HG03520 (cell line): ENCODE results near the gene FOXP1.

ENCODE experiments used
- ATAC-seq: cut with Tn5 transposase; IDR thresholded peaks from one replicate; pipeline ENCODE4 v1.9.1; 2021; ENCODE audit warnings: mild to moderate bottlenecking, moderate library complexity; ENCODE audit not compliant: unreplicated experiment

Gene FOXP1

GRCh38 chr3:71072287-71072686 is 511.2 kb downstream of the FOXP1 start:
- ATAC-seq = no peak

GRCh38 chr3:71070497-71071463 is 512.7 kb downstream of the FOXP1 start:
- no peak for ATAC-seq

GRCh38 chr3:71069797-71070196 is 513.7 kb downstream of the FOXP1 start:
- no peak for ATAC-seq

DNA sequence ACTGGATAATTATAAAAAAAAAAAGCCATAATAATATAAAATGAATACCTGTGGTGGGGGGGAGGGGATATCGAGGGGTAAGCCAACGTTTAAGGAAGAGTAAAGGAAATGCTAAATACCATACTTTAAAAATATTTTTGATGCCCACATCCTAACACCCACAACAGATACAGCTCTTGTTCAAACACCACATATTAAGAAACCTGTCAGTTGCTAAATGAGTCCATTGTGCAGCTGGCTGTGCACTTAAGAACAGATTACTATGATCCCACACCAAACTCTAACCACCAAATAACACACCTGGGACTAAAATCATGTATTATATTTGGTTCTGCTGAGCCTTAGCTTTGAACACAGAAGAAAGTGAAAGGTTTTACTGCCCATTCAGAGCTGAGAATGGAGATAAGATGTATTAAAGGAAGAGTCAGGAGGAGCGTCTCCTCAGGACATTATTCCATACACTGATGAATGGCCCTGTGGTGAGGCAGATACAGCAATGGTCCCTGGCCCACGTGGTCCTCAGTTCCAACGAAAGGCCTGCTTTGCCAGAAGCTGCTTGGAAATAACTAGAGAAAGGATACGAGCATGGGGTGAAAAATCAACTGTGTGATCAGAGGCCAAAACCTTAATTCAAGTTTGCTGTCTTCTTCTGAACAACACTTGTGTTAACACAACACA is 515.4 kb downstream of the FOXP1 start:
- ATAC-seq = no peak

DNA sequence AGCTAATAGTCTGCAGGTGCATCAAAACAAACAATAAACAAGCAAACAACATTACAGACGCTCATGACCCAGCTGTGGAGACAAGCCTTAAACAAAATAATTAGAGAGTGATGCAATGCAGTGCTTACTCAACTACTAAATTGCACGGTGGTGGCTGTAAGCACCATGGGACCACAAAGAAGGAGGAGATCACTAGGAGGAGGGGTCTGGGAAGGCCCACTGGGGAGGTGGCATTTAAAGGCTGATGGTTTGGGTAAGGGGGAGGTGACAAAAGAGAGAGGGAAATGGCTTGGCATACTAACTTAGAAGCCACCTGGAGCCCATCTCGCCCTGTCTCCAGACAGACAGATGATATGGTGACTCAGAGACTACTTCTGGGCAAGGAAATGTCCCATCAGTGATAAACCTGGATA is 516.7 kb downstream of the FOXP1 start:
- no peak for ATAC-seq

DNA sequence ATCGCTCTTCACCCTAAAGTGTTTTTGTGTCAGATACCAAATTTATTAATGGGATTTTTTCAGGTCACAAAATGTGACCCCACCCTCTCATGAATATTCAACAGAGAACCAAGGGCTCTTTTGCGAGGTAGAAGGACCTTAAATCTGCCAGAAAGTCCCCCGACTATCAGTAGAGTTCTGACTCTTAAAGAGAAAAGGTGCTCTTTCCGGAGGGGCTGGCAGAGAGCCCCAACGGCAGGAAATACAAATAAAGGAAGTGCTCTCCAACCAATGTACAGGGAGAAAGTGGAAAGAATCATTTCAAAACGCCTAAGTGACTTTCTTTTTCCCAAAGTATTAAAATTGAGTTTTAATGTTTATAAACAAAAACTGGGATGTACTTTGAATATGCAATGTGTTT is 517.2 kb downstream of the FOXP1 start:
- ATAC-seq = no peak

DNA sequence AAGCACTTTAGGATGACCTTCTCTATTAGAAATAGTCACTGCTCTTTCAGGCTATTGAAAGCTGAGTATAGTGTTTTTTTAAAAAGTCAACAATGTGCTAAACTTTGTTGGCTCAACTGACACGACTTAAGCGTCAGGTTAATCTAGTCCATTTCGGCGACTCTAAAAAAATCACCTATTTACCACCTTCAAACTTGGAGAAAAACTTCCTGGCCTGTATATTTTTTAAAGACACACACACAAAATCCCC is 517.8 kb downstream of the FOXP1 start:
- ATAC-seq = no peak

- ATAC-seq = no peak
Observed at GRCh38 chr3:71064956-71065763, 518.4 kb downstream of the FOXP1 start.

- ATAC-seq = no peak
Observed at GRCh38 chr3:71064291-71064955, 519.1 kb downstream of the FOXP1 start.

- ATAC-seq = no peak
Observed at GRCh38 chr3:71063773-71064290, 519.7 kb downstream of the FOXP1 start.

DNA sequence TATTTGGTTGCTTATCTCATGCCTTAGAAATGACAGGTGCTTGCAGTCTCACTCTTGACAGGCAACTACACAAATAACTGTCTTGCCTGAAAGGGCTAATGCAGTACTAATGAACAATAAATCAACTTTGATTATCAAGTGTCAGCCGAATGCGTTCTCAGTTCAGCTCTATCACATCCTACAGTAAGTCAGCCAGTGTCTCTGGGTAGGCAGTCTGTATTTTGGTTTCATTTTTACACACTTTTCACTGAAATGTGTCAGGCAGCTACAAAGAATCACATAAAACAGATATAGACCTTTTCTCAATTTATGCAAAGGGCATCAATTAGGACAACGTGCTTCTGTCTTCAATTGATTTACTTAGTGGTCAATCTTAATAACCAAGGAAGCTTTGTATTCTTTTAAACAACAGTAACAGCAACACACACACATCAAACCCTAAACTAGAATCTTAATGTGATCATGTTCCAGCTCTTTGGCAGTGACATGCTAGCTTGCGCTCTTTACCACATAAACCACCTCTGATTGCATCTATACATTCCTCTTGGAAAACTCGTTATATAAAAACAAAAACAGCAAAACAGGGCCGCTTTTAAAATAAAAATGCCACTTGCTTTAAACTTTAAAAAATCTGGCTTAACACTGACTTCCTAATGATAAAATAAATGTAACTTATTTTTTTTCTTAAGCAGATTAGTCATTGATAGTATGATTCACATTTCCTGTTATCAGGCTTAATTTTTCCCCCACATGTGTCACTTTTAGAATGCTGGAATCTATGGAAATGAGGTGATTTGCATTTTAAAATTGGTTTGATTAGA is 520.4 kb downstream of the FOXP1 start:
- ATAC-seq = no peak

DNA sequence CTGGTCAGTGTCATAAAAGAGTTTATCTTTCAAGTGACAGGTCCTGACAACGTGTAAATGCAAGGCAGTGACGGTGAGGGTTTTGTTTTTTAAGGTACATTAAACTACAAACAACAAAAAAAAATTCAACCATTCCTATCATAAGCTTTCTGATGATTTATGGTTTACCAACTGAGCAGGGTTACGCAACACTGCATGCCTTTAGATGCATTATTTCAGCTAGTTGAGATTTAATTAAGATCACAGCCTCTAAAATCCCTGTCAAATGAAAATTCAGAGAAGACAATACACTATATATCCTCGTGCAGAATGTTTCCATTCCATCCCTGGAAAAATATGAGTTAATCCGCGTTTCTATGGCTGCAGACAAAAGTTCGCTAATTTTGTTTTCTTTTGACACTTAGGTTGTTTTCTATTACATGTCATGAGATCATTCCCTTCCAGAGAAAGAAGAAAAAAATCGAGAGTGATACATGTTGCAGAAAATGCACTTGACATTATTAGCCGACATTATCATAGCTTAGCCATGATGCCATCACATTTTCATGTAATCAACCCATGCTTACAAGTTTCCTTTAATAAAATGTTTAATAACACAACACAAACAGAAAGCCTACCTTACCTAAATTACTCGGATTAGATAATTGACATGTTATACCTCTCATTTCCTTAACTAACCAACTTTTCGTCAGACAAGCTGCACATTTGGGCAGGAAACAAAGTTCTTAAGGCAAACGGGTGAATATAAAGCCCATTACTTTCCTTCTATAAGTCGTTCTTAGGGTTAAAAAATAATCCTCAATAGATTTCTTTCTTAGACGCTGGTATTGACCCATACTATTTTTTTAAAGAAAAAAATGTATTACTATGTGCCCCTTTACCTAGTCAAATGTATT is 521.2 kb downstream of the FOXP1 start:
- ATAC-seq = no peak

DNA sequence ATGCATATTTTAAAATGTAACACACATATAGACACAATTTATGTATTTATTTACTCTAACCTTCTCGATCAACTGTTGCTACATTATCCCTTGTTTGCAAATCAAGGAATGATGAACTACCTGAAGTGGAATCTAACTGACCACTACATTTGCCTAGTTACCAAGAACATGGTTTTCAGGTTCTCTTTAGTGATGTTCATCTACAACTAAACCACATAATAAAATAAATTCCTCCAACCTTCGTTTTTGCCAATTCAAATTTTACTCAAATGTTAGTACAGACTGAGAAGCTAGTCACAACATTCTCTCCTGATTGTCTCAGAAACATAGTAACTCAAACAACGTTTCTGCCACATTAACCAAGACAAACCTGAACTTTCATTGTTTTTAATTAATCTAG is 521.9 kb downstream of the FOXP1 start:
- no peak for ATAC-seq

DNA sequence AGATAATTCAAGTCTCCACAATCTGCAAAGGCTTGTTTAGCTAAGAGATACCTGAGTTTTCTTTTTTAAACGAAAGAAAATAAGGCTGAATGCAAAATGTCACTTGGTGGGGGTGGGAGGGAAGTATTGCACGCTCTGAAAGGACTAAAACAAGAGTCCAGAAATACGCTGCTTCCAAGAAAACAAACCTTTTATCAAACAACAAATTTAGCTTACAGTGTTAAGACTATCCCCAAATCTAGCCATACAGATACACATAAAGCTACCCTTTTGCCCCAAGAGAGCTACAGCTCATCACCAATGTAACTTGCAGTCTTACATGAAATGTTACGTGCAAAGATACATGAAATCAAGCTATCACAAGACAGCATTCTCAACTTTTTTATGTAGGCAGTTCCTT is 522.5 kb downstream of the FOXP1 start:
- ATAC-seq = no peak

GRCh38 chr3:71060536-71060935 is 523.0 kb downstream of the FOXP1 start:
- no peak for ATAC-seq

DNA sequence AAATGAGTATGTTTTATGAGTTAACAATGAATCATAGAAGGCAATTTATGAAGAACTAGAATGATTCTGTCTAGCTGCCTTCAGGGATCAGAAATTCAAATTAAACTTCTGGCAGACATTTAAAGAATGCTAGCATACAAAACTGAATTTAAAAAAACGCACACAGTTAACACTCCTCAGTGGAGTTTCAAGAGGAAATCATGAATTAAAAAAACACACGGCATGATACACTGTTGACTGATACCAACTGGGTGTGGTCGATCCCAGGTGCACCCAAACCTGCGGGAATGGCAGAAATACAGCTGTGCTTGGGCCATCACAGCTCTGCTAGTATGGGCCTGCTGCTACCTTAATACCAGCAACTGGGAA is 526.0 kb downstream of the FOXP1 start:
- no peak for ATAC-seq

DNA sequence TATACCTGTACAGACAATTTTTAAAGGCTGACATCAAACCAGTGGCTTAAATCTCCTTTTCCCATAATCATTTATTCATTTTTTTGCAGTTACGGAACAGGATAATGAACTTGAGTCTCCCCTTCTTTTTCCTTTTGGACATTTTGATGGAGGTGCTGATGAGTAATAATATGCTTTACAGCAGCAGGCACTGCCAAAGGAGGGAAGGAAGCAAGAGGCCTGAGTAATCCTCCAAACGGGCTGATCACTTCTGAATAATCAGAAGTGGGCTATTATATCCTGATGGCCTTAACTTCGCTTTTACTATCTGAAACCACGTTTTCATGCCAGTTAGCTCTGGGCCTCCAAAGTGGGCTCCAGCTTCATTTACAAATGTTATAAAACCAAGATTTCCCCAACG is 527.2 kb downstream of the FOXP1 start:
- ATAC-seq = no peak

DNA sequence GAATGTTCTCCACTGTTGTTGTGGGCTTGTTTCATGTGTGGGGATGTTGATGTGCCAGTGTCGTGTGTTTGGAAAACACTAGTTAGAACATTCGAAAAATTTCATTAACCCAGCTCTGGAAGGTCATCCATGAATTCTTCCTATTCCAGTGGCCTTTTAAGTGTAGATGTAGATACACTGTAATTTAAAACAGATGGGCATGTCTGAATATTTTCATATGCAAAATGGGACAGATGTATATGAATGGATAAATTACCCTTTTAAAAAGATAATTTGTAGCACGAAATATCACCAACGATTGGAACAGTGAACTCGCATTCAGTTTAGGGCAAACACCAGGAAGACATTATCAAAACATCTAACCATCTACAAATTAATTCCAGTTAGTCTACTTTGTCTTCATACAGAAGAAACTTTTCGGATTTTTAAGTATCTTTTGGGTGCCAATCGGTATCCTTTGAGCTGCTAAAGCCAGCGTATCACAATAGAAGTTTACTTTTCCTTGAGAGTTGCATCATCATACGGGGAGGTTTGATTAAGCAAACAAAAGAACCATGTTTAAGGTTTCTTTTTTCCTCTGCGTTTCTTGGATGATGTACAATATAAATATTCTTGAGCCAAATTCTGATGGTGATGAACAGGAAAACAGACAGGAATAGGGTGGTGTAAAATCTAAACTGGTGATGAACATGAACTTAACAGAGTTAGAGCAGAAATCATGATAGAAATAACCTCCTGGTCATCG is 528.1 kb downstream of the FOXP1 start:
- ATAC-seq = no peak
